GM12878 (cell line): ENCODE data around the gene AKAP5. TPM values are rescaled to one million over a fixed set of nuclear protein-coding genes. Genes with fewer than 3 reads are reported as not detected.

Source experiments
- BACH1 ChIP-seq: fragments of 450-650 bp; IDR thresholded peaks from 2 replicates; pipeline ENCODE4 v1.6.1; 2017; ENCODE audit warnings: mild to moderate bottlenecking, borderline replicate concordance
- BCL11A ChIP-seq: IDR thresholded peaks from 2 replicates; pipeline ENCODE4 v1.6.1; 2011; ENCODE audit warnings: low read depth, low read length
- EGR1 ChIP-seq, 2 experiments: IDR thresholded peaks; 1 replicate in 1 of 2; 2 replicates in 1 of 2; pipeline ENCODE4 v1.6.1; 2011 to 2012; ENCODE audit warnings: low read depth in 2 of 2, low read length in 2 of 2, borderline replicate concordance in 1 of 2, mild to moderate bottlenecking in 1 of 2, moderate library complexity in 1 of 2
- EP300 ChIP-seq, 2 experiments: fragments of 150-350 bp in 1 of 2; IDR thresholded peaks; 2 replicates each; pipeline ENCODE4 v1.6.1; 2011 to 2012; ENCODE audit warnings: low read depth in 2 of 2, low read length in 2 of 2, borderline replicate concordance in 1 of 2, improper control_type of control experiment in 1 of 2, inconsistent platforms in 1 of 2; ENCODE audit not compliant: control insufficient read depth in 1 of 2
- HCFC1 ChIP-seq: fragments of 150-350 bp; IDR thresholded peaks from 2 replicates; pipeline ENCODE4 v1.6.1; 2014; ENCODE audit warnings: low read length
- HDAC6 ChIP-seq: fragments of 200-600 bp; sonication (generic); IDR thresholded peaks from one replicate; pipeline ENCODE4 v1.8.0; 2017; ENCODE audit warnings: antibody characterized with exemption; ENCODE audit not compliant: unreplicated experiment
- IKZF2 ChIP-seq, 2 experiments: fragments of 450-650 bp; IDR thresholded peaks; 2 replicates each; pipeline ENCODE4 v1.6.1; 2017; ENCODE audit warnings: mild to moderate bottlenecking in 2 of 2, moderate library complexity in 2 of 2
- NFIC ChIP-seq: IDR thresholded peaks from 2 replicates; pipeline ENCODE4 v1.6.1; 2012; ENCODE audit warnings: low read depth, mild to moderate bottlenecking, inconsistent platforms, low read length, moderate library complexity
- NFXL1 ChIP-seq: fragments of 450-650 bp; IDR thresholded peaks from 2 replicates; pipeline ENCODE4 v1.6.1; 2017; ENCODE audit warnings: antibody characterized with exemption, mild to moderate bottlenecking, borderline replicate concordance
- NRF1 ChIP-seq: conservative IDR thresholded peaks from 2 replicates; pipeline ENCODE4 v1.6.1; 2011; ENCODE audit warnings: mild to moderate bottlenecking, low read depth, low read length, improper control_type of control experiment
- PAX5 ChIP-seq: IDR thresholded peaks from 2 replicates; pipeline ENCODE4 v1.6.1; 2011; ENCODE audit warnings: low read depth, low read length, borderline replicate concordance
- POU2F2 ChIP-seq: IDR thresholded peaks from 3 replicates; pipeline ENCODE4 v1.6.1; 2011; ENCODE audit warnings: low read depth, mild to moderate bottlenecking, low read length, borderline replicate concordance
- RAD51 ChIP-seq: fragments of 450-650 bp; IDR thresholded peaks from 2 replicates; pipeline ENCODE4 v1.6.1; 2016; ENCODE audit warnings: moderate library complexity, mild to moderate bottlenecking, inconsistent platforms
- RB1 ChIP-seq: fragments of 450-650 bp; formaldehyde crosslinking; IDR thresholded peaks from 2 replicates; pipeline ENCODE4 v1.6.1; 2017; ENCODE audit warnings: mild to moderate bottlenecking, borderline replicate concordance
- SMARCA5 ChIP-seq: fragments of 450-650 bp; IDR thresholded peaks from 2 replicates; pipeline ENCODE4 v1.6.1; 2017; ENCODE audit warnings: mild to moderate bottlenecking
- SMC3 ChIP-seq: IDR thresholded peaks from 2 replicates; pipeline ENCODE4 v1.6.1; 2011; ENCODE audit warnings: low read length, improper control_type of control experiment, borderline replicate concordance
- SREBF1 ChIP-seq: IDR thresholded peaks from 2 replicates; pipeline ENCODE4 v1.6.1; 2012; ENCODE audit warnings: mild to moderate bottlenecking, low read length
- polyA plus RNA-seq, 11 experiments: library from polyadenylated mRNA; depleted of rRNA in 4 of 11; unstranded in 6 of 11; stranded (reverse) in 5 of 11; fragments of >200 nt; fragmentation: Nextera tagmentation in 4 of 11; fragmentation: Illumina TruSeq in 1 of 11; extraction: Ambion mirVana in 4 of 11; extraction: Trizol in 1 of 11; gene quantifications; 1 replicate in 1 of 11; 2 replicates in 10 of 11; pipeline versions ENCODE4 v1.2.1 to v1.2.3, GENCODE V29; 2011 to 2016; ENCODE audit warnings: inconsistent platforms in 2 of 11, missing spikeins in 2 of 11, low read depth in 1 of 11
- total RNA-seq, 4 experiments: library from RNA; depleted of rRNA in 3 of 4; stranded (reverse); fragments of >200 nt in 3 of 4; fragmentation: Illumina TruSeq in 1 of 4; extraction: Trizol in 1 of 4; gene quantifications; 2 replicates each; pipeline versions ENCODE4 v1.2.1 to v1.2.3, GENCODE V29; 2013 to 2021
- TF ChIP-seq, protein P1 (sequence below): IDR thresholded peaks from 2 replicates; pipeline ENCODE4 v1.6.1; 2011; ENCODE audit warnings: low read depth, low read length, improper control_type of control experiment, borderline replicate concordance
- TF ChIP-seq, protein P2 (sequence below): IDR thresholded peaks from 2 replicates; pipeline ENCODE4 v1.6.1; 2012; ENCODE audit warnings: improper control_type of control experiment, low read depth, low read length; ENCODE audit not compliant: insufficient replicate concordance
- TF ChIP-seq, protein P3 (sequence below): IDR thresholded peaks from 2 replicates; pipeline ENCODE4 v1.6.1; 2012; ENCODE audit warnings: low read depth, low read length, improper control_type of control experiment
- TF ChIP-seq, protein P4 (sequence below): fragments of 450-650 bp; IDR thresholded peaks from 2 replicates; pipeline ENCODE4 v1.6.1; 2016; ENCODE audit warnings: mild to moderate bottlenecking

Gene AKAP5
- total and polyA plus RNA-seq, 10 of the 15 experiments (the other 5 are each of a cell fraction or from before 2014, with no cell fraction given) = 0.45 to 5.1 (median 1.7) TPM

DNA sequence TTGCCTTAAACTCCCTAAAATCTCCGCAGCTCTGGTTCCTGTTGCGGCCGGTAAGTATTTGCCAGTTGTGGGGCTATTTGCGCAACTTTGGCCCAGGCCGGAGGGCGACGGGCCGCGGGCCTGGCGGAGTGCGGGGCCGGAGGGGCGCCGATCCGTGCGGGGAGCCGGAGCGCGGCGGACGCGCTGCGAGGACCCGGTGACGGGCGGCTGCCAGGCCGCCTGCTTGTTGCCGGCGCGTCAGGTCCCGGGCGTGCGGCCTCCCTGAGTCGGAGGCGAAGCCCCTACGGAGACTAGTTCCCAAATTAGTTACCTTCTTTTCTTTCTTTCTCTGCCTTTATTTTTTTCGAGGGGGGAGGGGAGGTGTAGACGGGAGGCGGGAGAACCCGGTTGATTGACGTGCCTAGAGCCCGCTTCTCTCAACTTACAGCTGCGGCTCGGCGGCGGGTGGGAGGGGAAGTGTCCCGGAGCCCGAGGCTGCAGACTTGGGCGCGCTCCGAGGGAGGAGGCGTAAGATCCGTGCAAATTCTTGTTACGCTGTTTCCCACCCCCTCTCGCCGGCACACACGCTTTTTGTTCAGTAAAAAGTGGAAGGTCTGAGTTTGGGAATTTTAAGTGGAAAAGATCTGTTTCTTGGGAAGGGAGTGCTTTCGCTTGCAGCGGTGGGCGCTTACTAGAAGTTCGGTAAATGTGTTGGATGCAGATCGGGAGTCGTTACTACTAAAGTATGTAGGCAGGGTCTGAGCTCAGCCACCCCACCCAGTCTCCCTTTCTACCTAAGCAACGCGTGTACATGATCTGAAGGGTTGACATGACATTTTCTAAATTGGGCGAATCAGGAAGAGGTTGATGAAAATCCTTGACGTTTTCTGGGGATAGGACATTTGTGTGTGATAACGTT lies 39.8 kb downstream of the AKAP5 start (continued):
- TF ChIP-seq SMC3 = no peak
- 0 out of 2 replicates have a peak, but pooled peaks have one; percentile 20 for TF ChIP-seq HCFC1
- TF ChIP-seq, protein P1, sequence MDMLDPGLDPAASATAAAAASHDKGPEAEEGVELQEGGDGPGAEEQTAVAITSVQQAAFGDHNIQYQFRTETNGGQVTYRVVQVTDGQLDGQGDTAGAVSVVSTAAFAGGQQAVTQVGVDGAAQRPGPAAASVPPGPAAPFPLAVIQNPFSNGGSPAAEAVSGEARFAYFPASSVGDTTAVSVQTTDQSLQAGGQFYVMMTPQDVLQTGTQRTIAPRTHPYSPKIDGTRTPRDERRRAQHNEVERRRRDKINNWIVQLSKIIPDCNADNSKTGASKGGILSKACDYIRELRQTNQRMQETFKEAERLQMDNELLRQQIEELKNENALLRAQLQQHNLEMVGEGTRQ = no peak
- TF ChIP-seq EP300 (IDR thresholded peaks at IDR 0.05; ENCODE audit: borderline replicate concordance in 1 of 2, control insufficient read depth in 1 of 2, low read depth in 2 of 2, low read length in 2 of 2) = peak in 1 of 2 experiments; percentile 36; a peak in 1 of 4 replicates
- TF ChIP-seq NFIC = no peak
- TF ChIP-seq BCL11A = 0 out of 2 replicates have a peak, but pooled peaks have one; percentile 6
- TF ChIP-seq RB1 = peak; percentile 71; the same call in 1 of the 2 replicates
- TF ChIP-seq HDAC6 = no peak
- TF ChIP-seq IKZF2 (IDR thresholded peaks at IDR 0.05) = peak; percentile 52 to 54; a peak in 3 of 4 replicates
- TF ChIP-seq, protein P2, sequence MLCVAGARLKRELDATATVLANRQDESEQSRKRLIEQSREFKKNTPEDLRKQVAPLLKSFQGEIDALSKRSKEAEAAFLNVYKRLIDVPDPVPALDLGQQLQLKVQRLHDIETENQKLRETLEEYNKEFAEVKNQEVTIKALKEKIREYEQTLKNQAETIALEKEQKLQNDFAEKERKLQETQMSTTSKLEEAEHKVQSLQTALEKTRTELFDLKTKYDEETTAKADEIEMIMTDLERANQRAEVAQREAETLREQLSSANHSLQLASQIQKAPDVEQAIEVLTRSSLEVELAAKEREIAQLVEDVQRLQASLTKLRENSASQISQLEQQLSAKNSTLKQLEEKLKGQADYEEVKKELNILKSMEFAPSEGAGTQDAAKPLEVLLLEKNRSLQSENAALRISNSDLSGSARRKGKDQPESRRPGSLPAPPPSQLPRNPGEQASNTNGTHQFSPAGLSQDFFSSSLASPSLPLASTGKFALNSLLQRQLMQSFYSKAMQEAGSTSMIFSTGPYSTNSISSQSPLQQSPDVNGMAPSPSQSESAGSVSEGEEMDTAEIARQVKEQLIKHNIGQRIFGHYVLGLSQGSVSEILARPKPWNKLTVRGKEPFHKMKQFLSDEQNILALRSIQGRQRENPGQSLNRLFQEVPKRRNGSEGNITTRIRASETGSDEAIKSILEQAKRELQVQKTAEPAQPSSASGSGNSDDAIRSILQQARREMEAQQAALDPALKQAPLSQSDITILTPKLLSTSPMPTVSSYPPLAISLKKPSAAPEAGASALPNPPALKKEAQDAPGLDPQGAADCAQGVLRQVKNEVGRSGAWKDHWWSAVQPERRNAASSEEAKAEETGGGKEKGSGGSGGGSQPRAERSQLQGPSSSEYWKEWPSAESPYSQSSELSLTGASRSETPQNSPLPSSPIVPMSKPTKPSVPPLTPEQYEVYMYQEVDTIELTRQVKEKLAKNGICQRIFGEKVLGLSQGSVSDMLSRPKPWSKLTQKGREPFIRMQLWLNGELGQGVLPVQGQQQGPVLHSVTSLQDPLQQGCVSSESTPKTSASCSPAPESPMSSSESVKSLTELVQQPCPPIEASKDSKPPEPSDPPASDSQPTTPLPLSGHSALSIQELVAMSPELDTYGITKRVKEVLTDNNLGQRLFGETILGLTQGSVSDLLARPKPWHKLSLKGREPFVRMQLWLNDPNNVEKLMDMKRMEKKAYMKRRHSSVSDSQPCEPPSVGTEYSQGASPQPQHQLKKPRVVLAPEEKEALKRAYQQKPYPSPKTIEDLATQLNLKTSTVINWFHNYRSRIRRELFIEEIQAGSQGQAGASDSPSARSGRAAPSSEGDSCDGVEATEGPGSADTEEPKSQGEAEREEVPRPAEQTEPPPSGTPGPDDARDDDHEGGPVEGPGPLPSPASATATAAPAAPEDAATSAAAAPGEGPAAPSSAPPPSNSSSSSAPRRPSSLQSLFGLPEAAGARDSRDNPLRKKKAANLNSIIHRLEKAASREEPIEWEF = no peak
- TF ChIP-seq, protein P3, sequence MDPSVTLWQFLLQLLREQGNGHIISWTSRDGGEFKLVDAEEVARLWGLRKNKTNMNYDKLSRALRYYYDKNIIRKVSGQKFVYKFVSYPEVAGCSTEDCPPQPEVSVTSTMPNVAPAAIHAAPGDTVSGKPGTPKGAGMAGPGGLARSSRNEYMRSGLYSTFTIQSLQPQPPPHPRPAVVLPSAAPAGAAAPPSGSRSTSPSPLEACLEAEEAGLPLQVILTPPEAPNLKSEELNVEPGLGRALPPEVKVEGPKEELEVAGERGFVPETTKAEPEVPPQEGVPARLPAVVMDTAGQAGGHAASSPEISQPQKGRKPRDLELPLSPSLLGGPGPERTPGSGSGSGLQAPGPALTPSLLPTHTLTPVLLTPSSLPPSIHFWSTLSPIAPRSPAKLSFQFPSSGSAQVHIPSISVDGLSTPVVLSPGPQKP = no peak
- TF ChIP-seq RAD51 = no peak
- no peak for TF ChIP-seq SREBF1
- peak; percentile 86; the same call in 1 of the 2 replicates for TF ChIP-seq NFXL1
- TF ChIP-seq SMARCA5 = peak; percentile 55
- TF ChIP-seq EGR1 (IDR thresholded peaks at IDR 0.05; ENCODE audit: borderline replicate concordance in 1 of 2, low read depth in 2 of 2, low read length in 2 of 2) = 0 out of 3 replicates have a peak, but pooled peaks of 1 of the 2 experiments have one; percentile 7
- TF ChIP-seq, protein P4, sequence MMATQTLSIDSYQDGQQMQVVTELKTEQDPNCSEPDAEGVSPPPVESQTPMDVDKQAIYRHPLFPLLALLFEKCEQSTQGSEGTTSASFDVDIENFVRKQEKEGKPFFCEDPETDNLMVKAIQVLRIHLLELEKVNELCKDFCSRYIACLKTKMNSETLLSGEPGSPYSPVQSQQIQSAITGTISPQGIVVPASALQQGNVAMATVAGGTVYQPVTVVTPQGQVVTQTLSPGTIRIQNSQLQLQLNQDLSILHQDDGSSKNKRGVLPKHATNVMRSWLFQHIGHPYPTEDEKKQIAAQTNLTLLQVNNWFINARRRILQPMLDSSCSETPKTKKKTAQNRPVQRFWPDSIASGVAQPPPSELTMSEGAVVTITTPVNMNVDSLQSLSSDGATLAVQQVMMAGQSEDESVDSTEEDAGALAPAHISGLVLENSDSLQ = peak; percentile 98
- TF ChIP-seq BACH1 = 0 out of 2 replicates have a peak, but pooled peaks have one; percentile 6
- no peak for TF ChIP-seq PAX5
- 0 out of 3 replicates have a peak, but pooled peaks have one; percentile 5 for TF ChIP-seq POU2F2
- no peak for TF ChIP-seq NRF1
